Measurements from ENCODE around the gene KYNU. TPM values are rescaled to one million over a fixed set of nuclear protein-coding genes. Genes with fewer than 3 reads are reported as not detected.

The KYNU gene
- total RNA-seq, result not detected in 2 replicates

GRCh38 chr2:142877216-142877838 lies at the start of gene KYNU:
Gene KYNU, plus strand, starts transcription at chr2:142877664. Its CDS starts 7,704 bp downstream, at chr2:142885368.

Small RNA genes within 50 kb of the gene (small RNA-seq; reads per million reads assigned to genes)
- not detected for gene MTND4LP12
